GM12872 (cell line): ENCODE data around the gene CEACAM16.

ENCODE experiments used
- TF ChIP-seq, protein P1 (sequence below): IDR thresholded peaks from 3 replicates; pipeline ENCODE4 v1.5.1; 2011; ENCODE audit warnings: low read depth, mild to moderate bottlenecking, low read length, moderate library complexity; ENCODE audit not compliant: insufficient read depth

CEACAM16 gene

DNA sequence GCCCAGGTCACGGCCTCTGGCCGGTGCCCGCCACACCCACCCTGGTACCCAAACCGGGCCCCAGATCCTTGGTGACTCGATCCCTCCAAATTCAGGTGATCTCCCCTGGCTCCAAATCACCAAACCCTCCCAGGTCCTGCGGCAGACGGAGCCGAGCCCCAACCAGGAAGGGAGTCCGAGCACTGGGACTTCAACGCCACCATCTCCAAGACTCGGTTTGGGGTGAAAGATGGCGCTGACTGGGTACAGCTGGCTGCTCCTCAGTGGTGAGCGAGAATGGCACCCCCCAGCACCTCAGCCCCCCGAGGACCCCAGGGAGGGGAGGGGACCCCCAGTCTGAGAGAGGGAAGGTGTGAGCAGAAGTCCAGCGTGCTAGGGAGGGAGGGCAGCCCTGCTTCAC is 2.3 kb downstream of the CEACAM16 start:
- TF ChIP-seq, protein P1, sequence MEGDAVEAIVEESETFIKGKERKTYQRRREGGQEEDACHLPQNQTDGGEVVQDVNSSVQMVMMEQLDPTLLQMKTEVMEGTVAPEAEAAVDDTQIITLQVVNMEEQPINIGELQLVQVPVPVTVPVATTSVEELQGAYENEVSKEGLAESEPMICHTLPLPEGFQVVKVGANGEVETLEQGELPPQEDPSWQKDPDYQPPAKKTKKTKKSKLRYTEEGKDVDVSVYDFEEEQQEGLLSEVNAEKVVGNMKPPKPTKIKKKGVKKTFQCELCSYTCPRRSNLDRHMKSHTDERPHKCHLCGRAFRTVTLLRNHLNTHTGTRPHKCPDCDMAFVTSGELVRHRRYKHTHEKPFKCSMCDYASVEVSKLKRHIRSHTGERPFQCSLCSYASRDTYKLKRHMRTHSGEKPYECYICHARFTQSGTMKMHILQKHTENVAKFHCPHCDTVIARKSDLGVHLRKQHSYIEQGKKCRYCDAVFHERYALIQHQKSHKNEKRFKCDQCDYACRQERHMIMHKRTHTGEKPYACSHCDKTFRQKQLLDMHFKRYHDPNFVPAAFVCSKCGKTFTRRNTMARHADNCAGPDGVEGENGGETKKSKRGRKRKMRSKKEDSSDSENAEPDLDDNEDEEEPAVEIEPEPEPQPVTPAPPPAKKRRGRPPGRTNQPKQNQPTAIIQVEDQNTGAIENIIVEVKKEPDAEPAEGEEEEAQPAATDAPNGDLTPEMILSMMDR = no peak

DNA sequence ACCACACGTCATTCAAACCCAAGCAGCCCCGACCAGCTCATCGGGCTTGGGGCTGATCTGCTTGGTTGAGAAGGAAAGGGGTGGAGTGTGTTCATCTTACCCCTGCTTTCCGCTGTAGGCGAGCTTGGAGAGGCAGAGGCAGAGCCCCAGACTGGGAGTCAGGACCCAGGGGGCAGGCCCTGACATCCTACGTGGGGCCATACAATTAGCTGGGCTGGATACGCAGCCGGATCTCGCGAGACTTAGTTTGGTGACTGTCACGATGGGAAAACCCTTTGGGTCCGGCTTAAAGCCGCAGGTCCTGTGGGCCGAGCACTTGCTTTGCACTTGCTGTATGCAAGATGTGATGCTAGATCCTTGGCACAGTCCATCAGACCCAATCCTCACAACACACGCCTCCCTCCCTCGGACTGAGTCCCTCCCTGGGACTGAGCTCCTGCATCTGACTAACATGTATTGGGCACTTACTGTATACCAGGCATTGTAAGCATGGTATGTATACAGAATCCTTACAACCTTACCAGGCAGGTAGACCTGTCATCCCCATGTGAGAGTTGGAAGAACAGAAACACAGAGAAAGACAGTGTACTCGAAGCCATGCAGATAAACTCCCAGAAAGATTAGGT is 3.7 kb downstream of the CEACAM16 start:
- TF ChIP-seq, protein P1 = no peak

DNA sequence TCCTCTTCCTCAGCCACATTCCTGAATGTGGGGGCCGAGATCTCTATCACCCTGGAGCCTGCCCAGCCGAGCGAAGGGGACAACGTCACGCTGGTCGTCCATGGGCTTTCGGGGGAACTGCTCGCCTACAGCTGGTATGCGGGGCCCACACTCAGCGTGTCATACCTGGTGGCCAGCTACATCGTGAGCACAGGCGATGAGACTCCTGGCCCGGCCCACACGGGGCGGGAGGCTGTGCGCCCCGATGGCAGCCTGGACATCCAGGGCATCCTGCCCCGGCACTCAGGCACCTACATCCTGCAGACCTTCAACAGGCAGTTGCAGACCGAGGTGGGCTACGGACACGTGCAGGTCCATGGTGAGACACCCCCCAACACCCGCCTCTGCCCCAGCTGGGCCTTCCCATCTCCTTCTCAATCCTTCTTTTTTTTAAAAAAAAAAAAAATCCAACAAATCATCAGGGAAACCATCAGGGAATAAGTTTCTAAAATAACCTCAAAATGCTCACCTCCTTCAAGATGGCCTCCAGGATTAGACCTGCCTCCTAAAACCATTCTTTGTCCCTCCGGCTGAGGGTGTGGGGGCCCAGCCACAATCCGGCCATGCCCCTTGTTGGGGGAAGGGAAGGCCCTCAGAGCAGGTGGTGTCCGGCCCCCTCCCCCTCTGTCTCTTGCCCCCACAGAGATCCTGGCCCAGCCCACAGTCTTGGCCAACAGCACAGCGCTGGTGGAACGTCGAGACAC is 4.6 kb downstream of the CEACAM16 start:
- TF ChIP-seq, protein P1 = no peak

DNA sequence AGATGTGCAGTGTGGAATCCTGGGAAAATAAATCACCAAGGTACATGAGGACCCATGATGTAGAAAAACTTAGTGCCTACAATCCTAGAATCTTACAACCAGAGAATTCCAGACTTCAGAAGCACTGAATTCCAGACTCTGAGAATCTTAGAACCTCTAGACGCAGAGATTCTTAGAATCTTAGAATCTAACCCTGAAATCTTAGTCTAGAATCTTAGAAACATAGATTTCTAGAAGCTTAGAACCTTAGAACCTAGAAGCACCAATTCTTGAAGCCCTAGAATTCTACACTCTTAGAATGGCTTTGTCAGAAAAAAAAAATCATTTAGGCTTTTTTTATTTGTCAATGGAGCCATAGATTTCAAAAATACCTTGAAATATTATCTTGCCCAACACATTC is 6.0 kb downstream of the CEACAM16 start:
- TF ChIP-seq, protein P1 = no peak

DNA sequence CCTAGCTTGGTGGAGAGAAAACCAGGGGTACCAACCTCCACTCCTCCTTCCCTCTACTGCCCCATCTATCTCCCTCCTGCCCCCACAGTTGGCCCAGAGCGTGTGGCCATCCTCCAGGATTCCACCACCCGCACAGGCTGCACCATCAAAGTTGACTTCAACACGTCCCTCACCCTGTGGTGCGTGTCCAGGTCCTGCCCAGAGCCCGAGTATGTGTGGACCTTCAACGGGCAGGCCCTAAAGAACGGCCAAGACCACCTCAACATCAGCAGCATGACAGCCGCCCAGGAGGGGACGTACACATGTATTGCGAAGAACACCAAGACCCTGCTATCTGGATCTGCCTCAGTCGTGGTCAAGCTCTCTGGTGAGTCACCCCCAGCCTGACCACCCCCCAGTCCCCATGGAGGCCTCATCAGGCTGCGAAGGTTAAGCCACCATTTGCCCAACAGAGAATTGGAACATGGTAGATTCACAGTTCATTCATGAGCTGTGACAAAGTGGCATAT is 6.6 kb downstream of the CEACAM16 start:
- TF ChIP-seq, protein P1 = no peak

DNA sequence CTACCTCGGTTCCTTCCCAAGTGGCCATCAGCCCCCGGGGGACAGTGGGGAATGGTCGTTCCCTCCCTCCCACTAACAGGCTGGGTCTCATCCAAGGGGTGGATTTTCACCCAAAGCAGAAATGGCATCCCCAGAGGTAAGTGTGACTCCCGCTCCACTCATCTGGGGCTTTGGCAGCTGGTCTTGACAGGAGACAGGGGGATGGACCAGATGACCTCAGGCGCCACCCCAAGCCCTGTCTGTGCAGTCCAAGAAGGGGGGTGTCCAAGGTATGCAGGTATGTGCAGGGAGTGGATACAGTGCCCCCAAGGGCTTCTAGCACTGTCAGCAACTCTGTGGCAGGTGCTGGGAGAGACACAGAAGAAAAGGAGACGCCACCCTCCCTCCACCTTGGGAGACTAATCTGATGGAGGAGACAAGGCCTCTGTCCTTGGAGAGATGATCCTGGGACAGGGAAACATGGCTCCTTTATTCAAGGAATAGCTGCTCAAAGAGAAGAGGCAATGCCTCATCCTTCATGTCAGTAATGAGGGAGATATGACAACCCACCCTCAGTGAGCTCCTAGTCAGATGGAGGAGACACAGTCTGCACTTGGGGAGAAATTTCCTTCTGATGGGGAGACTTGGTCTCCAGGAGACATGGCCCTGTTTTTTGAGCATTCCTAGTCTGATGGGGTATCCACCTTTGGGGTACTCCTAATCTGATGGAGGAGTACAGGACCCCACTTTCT is 7.7 kb downstream of the CEACAM16 start:
- TF ChIP-seq, protein P1 = no peak

DNA sequence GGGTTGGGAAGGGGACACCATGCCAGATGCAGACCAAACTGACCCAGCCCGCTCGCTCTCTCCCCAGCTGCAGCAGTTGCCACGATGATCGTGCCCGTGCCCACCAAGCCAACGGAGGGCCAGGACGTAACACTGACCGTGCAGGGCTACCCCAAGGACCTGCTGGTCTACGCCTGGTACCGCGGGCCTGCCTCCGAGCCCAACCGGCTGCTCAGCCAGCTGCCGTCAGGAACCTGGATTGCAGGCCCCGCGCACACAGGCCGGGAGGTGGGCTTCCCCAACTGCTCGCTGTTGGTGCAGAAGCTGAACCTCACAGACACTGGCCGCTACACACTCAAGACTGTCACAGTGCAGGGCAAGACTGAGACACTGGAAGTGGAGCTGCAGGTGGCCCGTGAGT is 8.8 kb downstream of the CEACAM16 start:
- TF ChIP-seq, protein P1 = no peak
